H9 (cell line): ENCODE results near the gene FILIP1. TPM values are rescaled to one million over a fixed set of nuclear protein-coding genes. Genes with fewer than 3 reads are reported as not detected.

ENCODE experiments used
- DNase-seq: peaks from one replicate; pipeline ENCODE4 v3.0.0-alpha.2; 2017
- H2AFZ ChIP-seq: one replicate; pipeline ENCODE4 v1.6.1; 2013; ENCODE audit warnings: mild to moderate bottlenecking, low read length, control low read depth, moderate library complexity
- H2AK5ac ChIP-seq: 2 replicates; pipeline ENCODE4 v1.6.1; 2013; ENCODE audit warnings: low read length, control low read depth, mixed read lengths; ENCODE audit not compliant: insufficient read length
- H2BK120ac ChIP-seq: one replicate; pipeline ENCODE4 v1.6.1; 2013; ENCODE audit warnings: low read depth, mild to moderate bottlenecking, low read length, control low read depth, inconsistent platforms; ENCODE audit not compliant: poor library complexity, severe bottlenecking
- H2BK12ac ChIP-seq: 2 replicates; pipeline ENCODE4 v1.6.1; 2013; ENCODE audit warnings: low read length, control low read depth, mixed read lengths, low read depth; ENCODE audit not compliant: insufficient read length
- H2BK15ac ChIP-seq: 2 replicates; pipeline ENCODE4 v1.6.1; 2013; ENCODE audit warnings: low read depth, low read length, control low read depth
- H2BK20ac ChIP-seq: one replicate; pipeline ENCODE4 v1.6.1; 2013; ENCODE audit warnings: low read depth, mild to moderate bottlenecking, low read length, control low read depth, inconsistent platforms; ENCODE audit not compliant: poor library complexity, severe bottlenecking
- H2BK5ac ChIP-seq: 2 replicates; pipeline ENCODE4 v1.6.1; 2013; ENCODE audit warnings: low read length, control low read depth, mixed read lengths; ENCODE audit not compliant: insufficient read length
- H3K14ac ChIP-seq: 2 replicates; pipeline ENCODE4 v1.6.1; 2013; ENCODE audit warnings: low read length, control low read depth; ENCODE audit not compliant: insufficient read depth
- H3K18ac ChIP-seq: 2 replicates; pipeline ENCODE4 v1.6.1; 2013; ENCODE audit warnings: low read depth, mild to moderate bottlenecking, mixed read lengths, low read length, control low read depth; ENCODE audit not compliant: insufficient read length
- H3K23ac ChIP-seq: 2 replicates; pipeline ENCODE4 v1.6.1; 2013; ENCODE audit warnings: low read length, control low read depth, mixed read lengths, low read depth; ENCODE audit not compliant: insufficient read length
- H3K23me2 ChIP-seq: 2 replicates; pipeline ENCODE4 v1.6.1; 2013; ENCODE audit warnings: low read depth, mild to moderate bottlenecking, mixed read lengths, low read length, control low read depth; ENCODE audit not compliant: insufficient read length, poor library complexity, severe bottlenecking
- H3K27ac ChIP-seq: 2 replicates; pipeline ENCODE4 v1.5.1; 2013; ENCODE audit warnings: low read length, control low read depth, mixed read lengths, low read depth; ENCODE audit not compliant: insufficient read length
- H3K27me3 ChIP-seq: 2 replicates; pipeline ENCODE4 v1.6.1; 2013; ENCODE audit warnings: low read length, control low read depth, inconsistent platforms; ENCODE audit not compliant: insufficient read depth
- H3K4ac ChIP-seq: 2 replicates; pipeline ENCODE4 v1.6.1; 2013; ENCODE audit warnings: low read depth, mild to moderate bottlenecking, control low read depth, inconsistent platforms, low read length, moderate library complexity
- H3K4me1 ChIP-seq: 2 replicates; pipeline ENCODE4 v1.6.1; 2013; ENCODE audit warnings: low read length, control low read depth, inconsistent platforms; ENCODE audit not compliant: insufficient read depth
- H3K4me2 ChIP-seq: 2 replicates; pipeline ENCODE4 v1.6.1; 2013; ENCODE audit warnings: low read length, control low read depth, mixed read lengths; ENCODE audit not compliant: insufficient read length, insufficient read depth
- H3K56ac ChIP-seq: 2 replicates; pipeline ENCODE4 v1.6.1; 2013; ENCODE audit warnings: low read depth, mild to moderate bottlenecking, mixed read lengths, low read length, control low read depth; ENCODE audit not compliant: insufficient read length
- H3K79me1 ChIP-seq: 2 replicates; pipeline ENCODE4 v1.6.1; 2013; ENCODE audit warnings: low read depth, mild to moderate bottlenecking, moderate library complexity, low read length, control low read depth, inconsistent platforms; ENCODE audit not compliant: insufficient read depth, poor library complexity, severe bottlenecking
- H3K79me2 ChIP-seq: 2 replicates; pipeline ENCODE4 v1.6.1; 2013; ENCODE audit warnings: low read length, control low read depth, inconsistent platforms; ENCODE audit not compliant: insufficient read depth
- H3K9ac ChIP-seq: 2 replicates; pipeline ENCODE4 v1.6.1; 2013; ENCODE audit warnings: low read length, control low read depth, mixed read lengths; ENCODE audit not compliant: insufficient read length; ENCODE audit errors: extremely low read depth
- H3K9me3 ChIP-seq: one replicate; pipeline ENCODE4 v1.6.1; 2013; ENCODE audit warnings: low read depth, low read length, inconsistent platforms; ENCODE audit not compliant: control insufficient read depth
- H3T11ph ChIP-seq: one replicate; pipeline ENCODE4 v1.6.1; 2013; ENCODE audit warnings: mild to moderate bottlenecking, low read length, control low read depth, inconsistent platforms
- H4K20me1 ChIP-seq: one replicate; pipeline ENCODE4 v1.6.1; 2013; ENCODE audit not compliant: control insufficient read depth, insufficient read length, insufficient read depth
- H4K5ac ChIP-seq: 2 replicates; pipeline ENCODE4 v1.6.1; 2013; ENCODE audit warnings: low read depth, mild to moderate bottlenecking, mixed read lengths, low read length, control low read depth; ENCODE audit not compliant: insufficient read length
- H4K8ac ChIP-seq: replicated peaks from 2 replicates; pipeline ENCODE4 v1.6.1; 2013; ENCODE audit warnings: low read length, control low read depth, mixed read lengths, low read depth; ENCODE audit not compliant: insufficient read length
- H4K91ac ChIP-seq: 2 replicates; pipeline ENCODE4 v1.6.1; 2013; ENCODE audit warnings: low read depth, mild to moderate bottlenecking, moderate library complexity, mixed read lengths, low read length, control low read depth; ENCODE audit not compliant: insufficient read length
- H3K27ac Mint-ChIP-seq, 3 experiments: 2 replicates in 2 of 3; 3 replicates in 1 of 3; pipeline ENCODE4 v1.8.0; 2020 to 2021; ENCODE audit warnings: mixed read lengths in 3 of 3, mild to moderate bottlenecking in 1 of 3, moderate library complexity in 1 of 3
- H3K27me3 Mint-ChIP-seq: 2 replicates; pipeline ENCODE4 v1.8.0; 2021; ENCODE audit warnings: low read depth, mild to moderate bottlenecking, moderate library complexity, mixed read lengths
- H3K36me3 Mint-ChIP-seq, 3 experiments: 2 replicates in 2 of 3; 3 replicates in 1 of 3; pipeline ENCODE4 v1.8.0; 2020 to 2021; ENCODE audit warnings: low read depth in 3 of 3, mixed read lengths in 3 of 3; ENCODE audit not compliant: insufficient read depth in 1 of 3
- H3K4me1 Mint-ChIP-seq, 2 experiments: 2 replicates each; pipeline ENCODE4 v1.8.0; 2020; ENCODE audit warnings: mixed read lengths in 2 of 2
- H3K4me3 Mint-ChIP-seq, 2 experiments: 2 replicates in 1 of 2; 3 replicates in 1 of 2; pipeline ENCODE4 v1.8.0; 2020 to 2021; ENCODE audit warnings: mild to moderate bottlenecking in 2 of 2, mixed read lengths in 2 of 2, moderate library complexity in 1 of 2
- H3K9me3 Mint-ChIP-seq, 2 experiments: 2 replicates in 1 of 2; 3 replicates in 1 of 2; pipeline ENCODE4 v1.8.0; 2020; ENCODE audit warnings: mild to moderate bottlenecking in 2 of 2, mixed read lengths in 2 of 2, moderate library complexity in 1 of 2
- total RNA-seq: library from RNA; stranded (reverse); gene quantifications from 2 replicates; pipeline ENCODE4 v1.2.1, GENCODE V29; 2021
- TF ChIP-seq, protein P1 (sequence below): fragments of 200-600 bp; sonication (generic); conservative IDR thresholded peaks from 3 replicates; pipeline ENCODE4 v1.8.0; 2021; ENCODE audit warnings: antibody characterized with exemption, mild to moderate bottlenecking

FILIP1 gene
- total RNA-seq, 1 experiment from 2014 or later: 10.5 TPM

DNA sequence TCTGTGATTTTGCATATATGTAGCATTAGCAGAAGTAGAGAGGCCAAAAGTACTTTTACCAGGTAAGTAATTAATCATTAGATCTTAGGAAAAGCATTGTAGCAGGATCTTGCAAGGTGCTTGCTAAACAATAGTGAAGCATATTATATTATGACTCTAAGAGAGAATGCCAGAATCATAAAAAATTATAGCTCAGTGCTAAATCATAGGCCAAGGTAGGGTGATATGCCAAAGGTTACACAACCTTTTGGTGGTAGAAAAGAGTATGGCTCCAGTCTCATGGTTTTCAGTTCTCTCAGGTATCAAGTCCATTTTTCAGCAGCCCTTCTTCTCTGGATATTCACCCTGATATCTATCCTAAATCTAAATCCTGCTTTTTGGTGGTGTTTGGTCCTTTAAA is 192.1 kb downstream of the FILIP1 start:
- TF ChIP-seq, protein P1, sequence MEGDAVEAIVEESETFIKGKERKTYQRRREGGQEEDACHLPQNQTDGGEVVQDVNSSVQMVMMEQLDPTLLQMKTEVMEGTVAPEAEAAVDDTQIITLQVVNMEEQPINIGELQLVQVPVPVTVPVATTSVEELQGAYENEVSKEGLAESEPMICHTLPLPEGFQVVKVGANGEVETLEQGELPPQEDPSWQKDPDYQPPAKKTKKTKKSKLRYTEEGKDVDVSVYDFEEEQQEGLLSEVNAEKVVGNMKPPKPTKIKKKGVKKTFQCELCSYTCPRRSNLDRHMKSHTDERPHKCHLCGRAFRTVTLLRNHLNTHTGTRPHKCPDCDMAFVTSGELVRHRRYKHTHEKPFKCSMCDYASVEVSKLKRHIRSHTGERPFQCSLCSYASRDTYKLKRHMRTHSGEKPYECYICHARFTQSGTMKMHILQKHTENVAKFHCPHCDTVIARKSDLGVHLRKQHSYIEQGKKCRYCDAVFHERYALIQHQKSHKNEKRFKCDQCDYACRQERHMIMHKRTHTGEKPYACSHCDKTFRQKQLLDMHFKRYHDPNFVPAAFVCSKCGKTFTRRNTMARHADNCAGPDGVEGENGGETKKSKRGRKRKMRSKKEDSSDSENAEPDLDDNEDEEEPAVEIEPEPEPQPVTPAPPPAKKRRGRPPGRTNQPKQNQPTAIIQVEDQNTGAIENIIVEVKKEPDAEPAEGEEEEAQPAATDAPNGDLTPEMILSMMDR: no peak
- H3K18ac ChIP-seq: no peak overlapping the region

More for the DNA sequence above, 192.1 kb downstream of the FILIP1 start:
- no peak overlapping the region for H2BK20ac ChIP-seq
- no peak overlapping the region for H3K14ac ChIP-seq
- no peak for DNase-seq
- H3T11ph ChIP-seq: no peak overlapping the region
- no peak overlapping the region for H4K91ac ChIP-seq
- no peak overlapping the region for H3K27ac Mint-ChIP-seq
- H3K4me3 Mint-ChIP-seq: no peak overlapping the region
- no peaks in the 10 kb centered on the region for H3K9me3 ChIP-seq
- H3K27ac ChIP-seq: no peak overlapping the region
- H3K4me1 Mint-ChIP-seq: peaks cover 17 to 19% of the 10 kb centered on the region in 2 experiments
- no peak overlapping the region for H4K8ac ChIP-seq
- no peaks in the 10 kb centered on the region for H3K27me3 Mint-ChIP-seq
- H3K4me1 ChIP-seq: no peaks in the 10 kb centered on the region; the same call in 1 of the 2 replicates
- no peaks in the 10 kb centered on the region for H3K79me2 ChIP-seq
- no peak overlapping the region for H3K4ac ChIP-seq
- no peak overlapping the region for H2AK5ac ChIP-seq
- no peak overlapping the region for H2BK5ac ChIP-seq
- no peak overlapping the region for H3K56ac ChIP-seq
- H4K5ac ChIP-seq: no peak overlapping the region
- H3K4me2 ChIP-seq: no peak overlapping the region
- no peak overlapping the region for H2AFZ ChIP-seq
- H2BK12ac ChIP-seq: no peak overlapping the region
- no peak overlapping the region for H3K9ac ChIP-seq
- no peak overlapping the region for H3K23ac ChIP-seq
- no peaks in the 10 kb centered on the region for H3K36me3 Mint-ChIP-seq
- H3K27me3 ChIP-seq: no peaks in the 10 kb centered on the region
- no peaks in the 10 kb centered on the region for H3K79me1 ChIP-seq
- no peak overlapping the region for H2BK120ac ChIP-seq
- no peak overlapping the region for H2BK15ac ChIP-seq
- H4K20me1 ChIP-seq: no peaks in the 10 kb centered on the region
- H3K23me2 ChIP-seq: no peaks in the 10 kb centered on the region
- no peaks in the 10 kb centered on the region for H3K9me3 Mint-ChIP-seq
